Esophagus muscularis mucosa (tissue), 4 donors: ENCODE data around the gene SPATA3. TPM values are rescaled to one million over a fixed set of nuclear protein-coding genes. Genes with fewer than 3 reads are reported as not detected.

ENCODE experiments used
- DNase-seq: peaks from one replicate; pipeline ENCODE4 v3.0.0-alpha.2; 2017; ENCODE audit errors: extremely low spot score
- H3K27ac ChIP-seq, 4 donors: fragments of 200-600 bp; sonication (generic); replicated peaks in 1 of 4; 1 replicate in 3 of 4; 2 replicates in 1 of 4; pipeline ENCODE4 v1.5.1; 2016 to 2019; ENCODE audit warnings: mild to moderate bottlenecking in 1 of 4
- H3K27me3 ChIP-seq, 4 donors: fragments of 200-600 bp; sonication (generic); one replicate each; pipeline versions ENCODE4 v1.5.1 to v1.6.0; 2016 to 2019
- H3K36me3 ChIP-seq, 4 donors: fragments of 200-600 bp; sonication (generic); one replicate each; pipeline ENCODE4 v1.5.1; 2016 to 2019
- H3K4me1 ChIP-seq, 4 donors: fragments of 200-600 bp; sonication (generic); one replicate each; pipeline ENCODE4 v1.5.1; 2016 to 2019
- H3K4me3 ChIP-seq, 4 donors: fragments of 200-600 bp; sonication (generic); 1 replicate in 2 of 4; 2 replicates in 2 of 4; pipeline ENCODE4 v1.5.1; 2016 to 2019; ENCODE audit warnings: mild to moderate bottlenecking in 4 of 4, moderate library complexity in 1 of 4
- H3K9me3 ChIP-seq, 4 donors: fragments of 200-600 bp; sonication (generic); 1 replicate in 3 of 4; 2 replicates in 1 of 4; pipeline ENCODE4 v1.5.1; 2016 to 2019
- CTCF ChIP-seq, 3 experiments: fragments of 200-600 bp in 2 of 3; fragments of 450-650 bp in 1 of 3; sonication (generic) in 2 of 3; IDR thresholded peaks; one replicate each; pipeline ENCODE4 v1.5.1; 2017 to 2019; ENCODE audit warnings: antibody characterized with exemption in 3 of 3, mild to moderate bottlenecking in 2 of 3, moderate library complexity in 1 of 3
- EP300 ChIP-seq: sonication (generic); formaldehyde crosslinking; IDR thresholded peaks from one replicate; pipeline ENCODE4 v1.6.1; 2017; ENCODE audit warnings: antibody characterized with exemption
- POLR2A ChIP-seq: fragments of 450-650 bp; IDR thresholded peaks from one replicate; pipeline ENCODE4 v1.6.1; 2017; ENCODE audit warnings: antibody characterized with exemption, moderate library complexity, mild to moderate bottlenecking, low read depth
- POLR2AphosphoS5 ChIP-seq, 2 donors: sonication (generic); formaldehyde crosslinking; IDR thresholded peaks; one replicate each; pipeline ENCODE4 v1.6.1; 2017; ENCODE audit warnings: antibody characterized with exemption in 2 of 2
- WGBS: methylation state at CpG from one replicate; pipeline ENCODE4 v1.1.5; 2018; 5-methylcytosine and 5-hydroxymethylcytosine counted together
- intact Hi-C: fragments of 100-400 bp; cut with DNase I; formaldehyde crosslinking; loops from one replicate; pipeline ENCODE4 v1.15.1; 2023
- total RNA-seq, 4 donors: library from RNA; depleted of rRNA; stranded (reverse); fragments of >200 nt; gene quantifications; one replicate each; pipeline versions ENCODE4 v1.1.0 to v1.2.1, GENCODE V29; 2016

SPATA3 gene
- total RNA-seq, 4 donors from 2014 or later, result not detected

- Histone ChIP-seq H3K4me1 (peaks cover 3 to 10% (median 6%) of the 10 kb centered on the region in 4 donors), H3K27me3 (peaks cover 0 to 32% (median 3%) of the 10 kb centered on the region in 4 donors), H3K4me3 (peak overlapping the region; percentile 43 to 50 (median 46)), H3K27ac (no peak overlapping the region), H3K36me3 (no peaks in the 10 kb centered on the region), H3K9me3 (no peaks in the 10 kb centered on the region)
- TF ChIP-seq CTCF (IDR thresholded peaks at IDR 0.05) (no peak), POLR2A (no peak), POLR2AphosphoS5 (IDR thresholded peaks at IDR 0.05) (no peak), EP300 (no peak)
- whole genome bisulfite sequencing, result 52% methylated on average over 14 of the region's 15 CpGs
- intact Hi-C loops, result loop anchor here (1.0 to 2.0 kb wide), 2 partner anchors 138 to 162 kb away; no protein-coding TSS in a partner anchor
- no peak for DNase-seq
These were observed 9.3 kb upstream of the SPATA3 start for GRCh38 chr2:230986520-230987136.

- Histone ChIP-seq H3K4me3 (peak overlapping the region; percentile 43 to 50 (median 46)), H3K27me3 (peaks cover 0 to 39% (median 3%) of the 10 kb centered on the region in 4 donors), H3K9me3 (no peaks in the 10 kb centered on the region), H3K27ac (no peak overlapping the region), H3K36me3 (no peaks in the 10 kb centered on the region), H3K4me1 (peaks cover 3 to 10% (median 6%) of the 10 kb centered on the region in 4 donors)
- TF ChIP-seq CTCF (IDR thresholded peaks at IDR 0.05) (peak; percentile 84 to 96 (median 93)), POLR2A (no peak), POLR2AphosphoS5 (IDR thresholded peaks at IDR 0.05) (peak in 1 of 2 donors; percentile 20), EP300 (no peak)
- intact Hi-C loops, result loop anchor here (1.0 to 2.0 kb wide), 2 partner anchors 139 to 163 kb away; no protein-coding TSS in a partner anchor
- WGBS, result 38% methylated on average over 7 of the region's 34 CpGs
- DNase-seq, result no peak
These were observed 8.5 kb upstream of the SPATA3 start for GRCh38 chr2:230987137-230988020.

GRCh38 chr2:230989731-230990130, 6.2 kb upstream of the SPATA3 start:
- intact Hi-C loops, result no loop called here
- H3K27ac ChIP-seq, result no peak overlapping the region
- H3K9me3 ChIP-seq, result no peaks in the 10 kb centered on the region
- H3K36me3 ChIP-seq, result no peaks in the 10 kb centered on the region
- 97% methylated on average over 21 of the region's 21 CpGs for WGBS
- no peak for TF ChIP-seq POLR2AphosphoS5 (IDR thresholded peaks at IDR 0.05)
- no peak for DNase-seq
- peaks cover 3 to 10% (median 6%) of the 10 kb centered on the region in 4 donors for H3K4me1 ChIP-seq
- H3K27me3 ChIP-seq, result peaks cover 0 to 61% (median 3%) of the 10 kb centered on the region in 4 donors
- no peak overlapping the region for H3K4me3 ChIP-seq

GRCh38 chr2:230990131-230990898, 5.6 kb upstream of the SPATA3 start:
- DNase-seq, result no peak
- Histone ChIP-seq H3K27ac (no peak overlapping the region), H3K36me3 (no peaks in the 10 kb centered on the region), H3K9me3 (no peaks in the 10 kb centered on the region), H3K4me1 (peaks cover 3 to 10% (median 6%) of the 10 kb centered on the region in 4 donors), H3K4me3 (no peak overlapping the region), H3K27me3 (peaks cover 0 to 65% (median 3%) of the 10 kb centered on the region in 4 donors)
- 60% methylated on average over 15 of the region's 70 CpGs for WGBS
- TF ChIP-seq EP300, result no peak
- no peak for TF ChIP-seq POLR2AphosphoS5 (IDR thresholded peaks at IDR 0.05)
- no peak for TF ChIP-seq CTCF (IDR thresholded peaks at IDR 0.05)
- TF ChIP-seq POLR2A, result no peak
- intact Hi-C loops, result no loop called here
